Stimulated activated CD8-positive, alpha-beta memory T cell treated with anti-CD3 and anti-CD28 coated beads, Interleukin-12 subunit alpha, Interleukin-12 subunit beta, amount 100 ng/mL, for 24 hours (primary cell): ENCODE results near the gene PPM1N.

ENCODE experiments used
- DNase-seq: peaks from one replicate; pipeline ENCODE4 v3.0.0-alpha.2; 2020; ENCODE audit errors: extremely low read depth

The PPM1N gene

DNA sequence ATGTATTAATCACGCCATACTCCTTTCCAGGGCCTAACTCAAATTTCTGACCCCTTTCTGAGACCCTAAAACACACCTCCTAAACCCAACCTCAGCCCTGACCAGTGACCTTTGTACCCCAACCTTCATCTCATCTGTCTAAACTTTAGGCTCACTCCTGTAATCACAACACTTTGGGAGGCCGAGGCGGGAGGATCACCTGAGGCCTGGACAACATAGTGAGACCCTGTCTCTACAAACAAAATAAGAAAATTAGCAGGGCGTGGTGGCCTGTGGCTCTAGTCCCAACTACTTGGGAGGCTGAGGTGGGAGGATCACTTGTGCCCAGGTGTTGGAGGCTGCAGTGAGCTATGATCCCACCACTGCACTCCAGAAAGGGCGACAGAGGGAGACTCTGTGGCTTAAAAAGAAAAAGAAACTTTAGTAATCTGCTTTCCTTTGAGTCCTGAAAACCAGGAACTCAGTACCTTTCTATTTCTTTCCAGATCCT, 6.1 kb upstream of the PPM1N start:
- no peak for DNase-seq

DNA sequence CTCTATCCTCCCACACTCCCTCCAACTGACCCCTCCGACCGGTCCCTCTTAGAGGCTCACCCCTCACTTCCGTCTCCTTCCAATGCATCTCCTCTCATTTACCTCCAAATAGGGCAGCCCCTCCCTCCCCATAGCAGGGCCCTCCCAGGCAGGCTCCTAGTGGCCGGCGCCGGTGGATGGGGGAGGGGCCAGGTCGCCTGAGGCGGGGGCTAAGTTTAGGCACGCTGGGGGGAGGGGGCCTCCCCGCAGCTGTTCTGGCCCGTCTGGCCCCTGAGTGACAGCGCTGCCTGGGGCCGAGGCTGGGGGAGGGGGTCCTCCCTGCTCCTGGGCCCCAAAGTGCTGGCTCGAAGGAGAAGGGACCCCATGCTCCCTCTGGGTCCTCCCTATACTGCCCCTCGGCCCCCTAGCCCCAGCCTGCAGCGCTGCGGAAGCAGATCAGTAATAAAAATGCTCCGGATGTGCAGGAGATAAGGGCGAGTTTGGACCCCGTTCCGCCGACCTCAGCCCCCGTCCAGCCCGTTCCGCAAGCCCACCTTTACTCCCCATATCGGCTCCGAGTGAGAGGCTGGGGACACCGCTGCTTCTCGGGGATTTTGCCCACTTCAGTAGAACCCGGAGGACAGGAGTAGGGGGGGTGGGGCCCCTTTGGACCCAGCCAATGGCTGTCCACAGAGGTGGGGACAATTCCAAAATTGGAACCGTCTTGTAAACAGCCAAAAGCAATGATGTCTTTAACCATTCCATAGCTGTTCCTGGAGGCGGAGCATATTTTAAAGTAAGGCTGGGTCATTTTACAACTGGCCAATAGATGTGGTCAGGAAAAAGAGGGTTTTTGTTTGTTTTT, 5.4 kb upstream of the PPM1N start:
- DNase-seq = no peak

DNA sequence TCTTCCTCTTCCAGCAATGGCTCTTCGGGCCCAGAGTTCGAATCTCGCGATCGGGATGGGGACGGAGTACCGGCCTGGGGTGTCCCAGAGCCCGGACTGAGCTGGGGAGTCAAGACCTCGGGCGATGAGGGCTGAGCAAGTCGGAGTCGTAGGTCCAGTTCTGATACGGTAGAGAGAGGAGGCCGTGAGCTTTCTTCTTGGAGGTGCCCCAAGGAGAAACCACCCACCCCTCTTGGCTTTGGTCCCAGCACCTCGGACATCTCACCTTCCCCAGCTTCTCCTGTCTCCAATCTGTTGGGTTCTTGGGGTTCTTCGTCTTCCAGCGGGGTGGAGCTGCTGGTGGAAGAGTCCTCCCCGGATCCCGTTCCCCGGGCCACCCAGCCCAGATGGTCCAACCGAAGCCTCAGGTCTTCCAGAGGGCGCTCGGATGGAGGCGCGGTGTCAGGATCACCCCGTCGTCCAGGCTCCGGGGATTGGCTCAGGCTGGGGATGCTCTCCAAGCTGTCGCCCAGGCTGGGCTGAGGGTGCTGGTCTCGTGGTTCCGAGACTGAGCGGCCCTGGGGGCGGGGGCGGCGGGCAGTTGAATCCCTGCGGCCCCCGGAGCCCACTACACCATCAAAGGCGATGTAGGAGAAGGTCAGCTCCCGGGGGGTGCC, 3.9 kb upstream of the PPM1N start:
- DNase-seq = no peak

DNA sequence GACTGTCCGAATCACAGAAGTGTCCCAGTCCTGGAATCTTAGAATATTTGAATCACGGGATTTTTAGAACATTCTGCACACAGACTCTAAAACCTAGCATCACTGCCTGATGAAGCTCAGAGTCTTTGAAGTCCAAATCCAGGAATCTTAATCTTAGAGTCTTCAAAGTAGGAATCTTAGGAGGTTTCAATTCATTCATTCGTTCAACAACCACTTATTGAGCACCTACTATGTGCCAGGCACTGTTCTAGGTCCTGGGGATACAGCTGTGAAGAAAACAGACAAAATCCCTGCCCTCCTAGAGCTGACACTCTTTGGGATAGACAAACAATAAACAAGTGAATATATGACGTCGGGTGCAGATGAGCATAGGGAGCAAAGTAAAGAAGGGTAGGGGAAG, 3.1 kb upstream of the PPM1N start:
- no peak for DNase-seq

DNA sequence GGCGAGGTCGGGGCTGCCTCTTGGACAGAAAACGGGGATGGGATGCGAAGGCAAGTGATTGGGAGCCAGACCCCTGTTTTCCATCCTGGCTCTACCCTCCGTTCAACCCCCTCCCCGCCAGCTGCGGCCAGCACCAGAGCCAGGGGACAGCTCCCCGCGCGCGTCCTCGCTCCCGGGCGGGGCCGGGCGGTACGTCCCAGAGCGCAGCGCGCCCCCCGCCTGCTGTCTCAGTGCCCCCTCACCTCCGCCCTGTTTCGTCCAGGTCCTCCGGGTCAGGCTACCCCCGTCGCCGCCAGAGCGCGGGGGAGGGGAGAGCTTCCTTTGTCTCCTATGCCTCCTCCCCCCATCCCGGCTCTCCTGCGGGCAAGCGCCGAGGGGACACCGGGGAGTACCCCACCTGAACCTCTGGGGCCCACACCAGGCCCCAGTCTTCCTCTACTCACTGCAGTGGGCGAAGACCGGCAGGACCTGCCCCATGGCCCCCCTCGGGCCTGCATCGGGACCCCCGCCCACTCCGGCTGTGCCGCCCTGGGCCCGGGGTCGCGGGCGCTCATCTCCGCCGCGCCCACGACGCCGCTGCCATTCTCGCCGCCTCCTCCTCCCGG, 1.8 kb upstream of the PPM1N start:
- no peak for DNase-seq

DNA sequence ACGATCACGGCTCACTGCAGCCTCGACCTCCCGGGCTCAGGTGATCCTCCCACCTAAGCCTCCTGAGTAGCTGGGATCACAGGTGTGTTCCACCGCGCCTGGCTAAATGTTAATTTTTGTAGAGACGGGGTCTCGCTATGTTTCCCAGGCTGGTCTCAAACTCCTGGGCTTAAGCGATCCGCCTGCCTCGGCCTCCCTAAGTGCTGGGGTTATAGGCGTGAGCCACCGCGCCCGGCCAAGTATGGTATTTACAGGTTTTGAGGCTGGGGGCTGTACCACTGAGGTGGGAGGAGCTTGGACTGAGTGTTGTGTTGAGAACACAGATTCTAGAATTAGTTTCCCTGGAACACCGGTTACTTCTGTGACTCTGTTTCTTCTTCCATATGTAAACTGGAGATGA, 452 bp upstream of the PPM1N start:
- no peak for DNase-seq

DNA sequence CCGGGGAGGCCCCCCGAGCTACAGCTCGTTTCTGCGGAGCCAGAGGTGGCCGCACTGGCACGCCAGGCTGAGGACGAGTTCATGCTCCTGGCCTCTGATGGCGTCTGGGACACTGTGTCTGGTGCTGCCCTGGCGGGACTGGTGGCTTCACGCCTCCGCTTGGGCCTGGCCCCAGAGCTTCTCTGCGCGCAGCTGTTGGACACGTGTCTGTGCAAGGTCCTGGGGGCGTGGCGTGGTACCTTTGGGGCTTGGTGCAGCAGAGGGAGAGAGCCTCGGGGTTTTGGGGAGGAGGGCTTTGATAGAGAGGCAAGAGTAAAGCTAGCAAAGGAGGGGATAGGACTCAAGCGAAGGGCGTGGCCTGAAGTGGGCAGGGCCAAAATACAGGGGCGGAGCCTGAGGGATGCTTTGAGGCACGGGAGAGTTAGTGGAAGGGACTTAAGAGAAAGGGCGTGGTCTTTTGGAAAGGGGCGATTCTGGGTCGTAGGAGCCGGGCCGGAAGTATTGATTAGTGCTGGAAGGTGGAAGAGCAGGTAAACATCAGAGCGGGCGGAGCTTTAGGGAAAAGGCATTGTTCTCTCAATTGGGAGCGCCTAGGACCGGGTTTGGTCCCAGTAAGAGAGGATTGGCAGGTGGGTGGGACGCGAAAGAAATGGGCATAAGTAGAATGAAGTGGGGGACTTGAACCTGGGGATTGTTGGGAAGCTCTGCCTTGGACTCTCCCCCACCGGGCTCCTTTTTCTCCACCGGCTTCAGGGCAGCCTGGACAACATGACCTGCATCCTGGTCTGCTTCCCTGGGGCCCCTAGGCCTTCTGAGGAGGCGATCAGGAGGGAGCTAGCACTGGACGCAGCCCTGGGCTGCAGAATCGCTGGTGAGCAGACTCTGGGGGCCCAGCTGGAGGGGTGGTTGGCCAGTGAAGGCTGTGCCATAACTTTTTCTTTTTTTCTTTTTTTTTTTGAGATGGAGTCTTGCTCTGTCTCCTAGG, 1.2 kb downstream of the PPM1N start:
- no peak for DNase-seq

DNA sequence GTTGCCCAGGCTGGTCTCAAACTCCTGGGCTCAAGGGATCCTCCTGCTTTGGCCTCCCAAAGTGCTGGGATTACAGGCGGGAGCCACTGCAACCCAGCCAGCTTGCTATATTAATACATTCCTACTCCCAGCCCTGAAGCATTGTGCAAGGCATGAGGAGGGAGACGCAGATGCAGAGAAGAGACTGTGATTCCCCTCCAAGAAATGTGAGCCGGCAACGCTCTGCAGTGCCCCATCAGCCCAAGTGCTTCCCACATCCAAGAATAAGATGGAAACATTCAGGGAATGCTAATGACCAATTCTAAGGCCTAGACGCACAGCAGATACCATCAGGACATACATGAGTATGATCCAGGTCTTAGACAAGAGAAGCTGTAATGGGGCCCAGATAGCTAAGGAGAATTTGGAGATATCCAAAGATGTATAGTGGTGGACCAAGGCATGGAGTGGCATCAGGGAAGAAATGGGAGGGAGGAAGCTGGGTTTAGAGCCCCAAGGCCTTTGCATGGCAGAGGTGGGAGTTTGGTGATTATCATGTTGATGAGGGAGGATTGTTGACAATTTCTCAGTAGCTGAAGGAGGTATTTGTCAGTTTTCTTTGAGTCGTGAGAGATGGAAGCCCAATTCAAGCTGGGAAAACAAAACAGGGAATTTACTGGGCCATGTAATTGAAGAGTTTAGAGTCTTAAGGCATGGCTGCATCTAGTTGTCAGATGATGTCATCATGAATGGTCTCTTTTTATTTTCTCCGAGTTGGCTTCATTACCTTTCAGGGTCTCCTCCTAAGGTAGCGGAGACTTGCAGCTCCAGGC, 2.9 kb downstream of the PPM1N start:
- DNase-seq = no peak

DNA sequence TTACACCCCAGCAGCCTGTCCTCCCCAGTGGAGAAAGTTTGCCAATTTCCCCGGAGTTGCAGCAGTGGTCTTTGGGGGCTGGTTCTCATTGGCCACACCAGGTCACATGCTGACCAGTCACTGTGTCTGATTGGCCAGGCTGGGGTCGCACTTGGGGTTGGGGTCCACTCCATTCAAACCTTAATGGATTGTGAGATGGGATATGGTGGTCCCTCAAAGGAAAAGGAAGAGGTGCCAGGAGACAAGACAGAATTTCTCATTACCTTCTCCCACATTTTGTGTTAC, 3.4 kb downstream of the PPM1N start:
- no peak for DNase-seq

DNA sequence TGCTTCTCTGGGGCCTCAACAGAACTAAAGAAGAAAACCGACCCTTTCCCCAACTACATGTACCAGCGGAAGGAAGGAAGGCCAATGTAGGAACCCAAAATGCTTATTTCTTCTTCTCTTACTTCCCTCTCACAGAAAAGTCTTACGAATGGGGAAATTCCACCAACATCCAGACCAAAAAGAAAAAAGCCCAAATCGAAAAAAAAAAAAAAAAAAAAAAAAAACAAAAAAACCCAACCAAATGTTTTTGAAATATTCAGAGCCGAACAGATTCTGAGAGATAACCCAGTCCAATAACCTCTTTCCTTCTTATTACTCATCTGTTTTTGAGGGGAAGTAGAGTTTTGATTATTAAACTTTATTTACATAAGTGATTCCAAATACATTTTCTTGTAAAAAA, 3.9 kb downstream of the PPM1N start:
- no peak for DNase-seq

DNA sequence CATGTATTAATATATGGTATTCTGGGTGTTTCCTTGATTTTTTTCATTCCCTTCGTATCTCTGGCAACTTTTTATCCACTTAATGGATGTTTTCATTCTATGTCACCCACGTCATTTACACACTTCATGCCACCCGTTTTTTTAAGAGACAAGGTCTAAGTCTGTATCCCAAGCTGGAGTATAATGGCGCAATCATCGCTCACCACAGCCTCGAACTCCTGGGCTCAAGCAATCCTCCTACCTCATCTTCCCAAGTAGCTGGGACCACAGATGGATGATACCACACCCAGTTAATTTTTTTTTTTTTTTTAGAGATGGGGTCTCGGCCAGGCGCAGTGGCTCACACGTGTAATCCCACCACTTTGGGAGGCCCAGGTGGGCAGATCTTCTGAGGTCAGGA, 5.7 kb downstream of the PPM1N start:
- no peak for DNase-seq

DNA sequence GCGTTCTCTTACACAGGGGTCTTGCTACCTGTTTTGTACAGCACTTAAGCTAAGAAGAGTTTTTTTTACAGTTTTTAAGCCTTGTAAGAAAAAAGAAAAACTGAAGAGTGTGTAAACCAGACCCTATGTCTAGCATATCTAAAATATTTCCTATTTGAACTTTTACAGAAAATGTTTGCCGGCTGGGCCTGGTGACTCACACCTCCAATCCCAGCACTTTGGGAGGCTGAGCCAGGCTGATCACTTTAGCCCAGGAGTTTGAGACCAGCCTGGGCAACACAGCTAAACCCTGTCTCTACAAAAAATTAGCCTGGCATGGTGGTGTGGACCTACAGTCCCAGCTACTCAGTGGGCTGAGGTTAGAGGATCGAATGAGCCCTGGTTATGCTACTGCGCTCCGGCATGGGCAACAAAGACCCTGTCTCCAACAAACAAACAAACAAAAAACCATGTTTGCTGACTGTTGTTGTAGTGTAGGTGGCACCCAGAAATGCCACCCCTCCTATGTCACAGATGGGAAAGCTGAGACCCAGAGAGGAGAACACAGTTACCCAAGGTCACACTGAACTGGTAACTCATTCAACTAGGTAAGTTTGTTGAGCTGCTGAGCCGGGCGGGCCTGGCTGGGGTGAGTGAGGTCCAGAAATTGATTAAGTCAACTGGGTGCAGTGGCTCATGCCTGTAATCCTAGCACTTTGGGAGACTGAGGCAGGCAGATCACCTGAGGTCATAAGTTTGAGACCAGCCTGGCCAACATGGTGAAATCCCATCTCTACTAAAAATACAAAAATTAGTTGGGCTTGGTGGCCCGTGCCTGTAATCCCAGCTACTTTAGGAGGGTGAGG, 7.1 kb downstream of the PPM1N start:
- no peak for DNase-seq

DNA sequence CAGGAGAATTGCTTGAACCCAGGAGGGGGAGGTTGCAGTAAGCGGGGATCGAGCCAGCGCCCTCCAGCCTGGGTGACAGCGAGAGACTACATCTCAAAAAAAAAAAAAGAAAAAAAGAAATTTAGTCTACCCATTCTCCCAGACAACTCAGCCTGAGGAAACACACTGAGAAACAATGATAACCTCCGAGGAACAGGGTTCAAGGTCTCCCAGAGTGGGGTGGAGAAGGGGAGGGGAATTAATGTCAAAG, 7.7 kb downstream of the PPM1N start:
- DNase-seq = no peak

DNA sequence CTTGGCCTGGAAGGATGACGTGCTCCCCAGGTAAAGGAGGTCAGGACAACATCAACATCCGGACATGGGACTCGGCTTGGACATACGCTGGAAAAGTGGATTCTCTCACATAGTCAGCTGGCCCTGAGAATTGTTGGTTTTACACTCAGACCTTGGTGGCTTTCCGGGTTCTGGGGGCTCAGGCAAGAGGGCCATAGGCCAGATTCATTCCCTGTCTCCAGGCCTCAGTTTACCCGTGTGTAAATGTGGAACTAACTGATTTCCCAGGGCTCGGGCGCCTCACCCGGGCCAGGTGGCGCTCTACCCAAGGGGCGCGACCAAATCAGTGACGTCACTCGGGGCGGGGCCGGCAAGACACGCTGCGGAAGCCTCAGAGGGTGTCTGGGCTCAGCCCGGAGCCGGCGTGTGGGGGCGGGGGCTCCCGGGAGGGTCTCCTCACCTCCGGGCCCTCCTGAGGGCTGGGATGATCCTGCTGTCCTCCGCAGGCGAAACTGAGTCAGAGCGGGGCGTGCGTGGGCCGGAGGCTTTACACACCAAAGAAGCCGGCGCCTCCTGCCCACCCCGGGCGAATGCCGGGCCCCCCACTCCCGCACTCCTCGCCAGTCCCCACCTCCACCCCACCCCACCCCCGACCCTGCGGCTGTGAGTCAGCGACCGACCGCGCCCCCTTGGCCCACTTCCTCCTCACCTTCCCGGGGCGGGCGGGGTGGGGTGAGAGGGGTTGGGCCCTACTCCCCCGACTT, 8.2 kb downstream of the PPM1N start:
- peak; percentile 99 for DNase-seq

DNA sequence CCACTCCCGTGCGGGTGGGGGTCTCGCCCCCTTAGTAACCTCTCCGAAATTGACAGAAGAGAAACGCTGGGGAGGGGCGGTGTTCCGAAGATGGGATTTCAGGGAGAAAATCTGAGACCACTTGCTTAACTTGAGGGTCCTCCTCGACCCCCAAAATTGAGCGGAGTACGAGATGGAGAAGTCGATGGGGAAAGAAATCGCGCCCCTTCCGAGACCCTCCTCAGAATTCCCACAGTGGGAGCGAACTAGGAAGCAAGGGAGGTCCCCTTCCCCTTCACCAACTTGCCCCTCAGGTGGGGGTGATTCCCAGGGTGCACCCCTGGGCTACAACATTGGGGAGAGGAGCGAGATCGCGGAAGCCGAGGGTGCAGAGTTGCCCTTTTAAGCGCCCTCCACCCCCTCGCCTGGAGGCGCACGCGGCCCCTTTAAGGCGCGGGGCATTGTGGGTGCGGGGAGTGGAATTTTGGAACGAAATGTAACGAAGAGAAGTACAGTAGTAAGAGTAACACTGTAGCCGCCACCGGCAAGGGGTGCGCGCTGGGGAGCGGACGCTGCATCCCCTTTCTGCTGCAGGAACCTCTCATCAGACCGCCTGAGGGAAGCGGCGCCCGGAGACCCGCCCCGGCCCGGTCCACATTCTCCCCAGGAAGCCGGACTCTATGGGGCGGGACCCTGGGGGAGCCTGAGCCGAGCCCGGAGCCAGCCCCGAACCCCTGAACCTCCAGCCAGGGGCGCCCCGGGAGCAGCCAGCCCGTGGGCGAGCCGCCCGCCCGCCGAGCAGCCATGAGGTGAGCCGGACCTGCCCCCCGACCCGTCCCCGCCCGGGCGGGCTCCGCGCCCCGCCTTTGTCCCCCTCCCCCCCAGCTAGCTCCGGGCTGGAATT, 9.0 kb downstream of the PPM1N start, which contains the start of gene VASP:
Gene VASP (plus strand): TSS at position 491 of the 883 bp plus-strand sequence. CDS start 293 bp downstream, at position 784.
- peak; percentile 77 for DNase-seq

DNA sequence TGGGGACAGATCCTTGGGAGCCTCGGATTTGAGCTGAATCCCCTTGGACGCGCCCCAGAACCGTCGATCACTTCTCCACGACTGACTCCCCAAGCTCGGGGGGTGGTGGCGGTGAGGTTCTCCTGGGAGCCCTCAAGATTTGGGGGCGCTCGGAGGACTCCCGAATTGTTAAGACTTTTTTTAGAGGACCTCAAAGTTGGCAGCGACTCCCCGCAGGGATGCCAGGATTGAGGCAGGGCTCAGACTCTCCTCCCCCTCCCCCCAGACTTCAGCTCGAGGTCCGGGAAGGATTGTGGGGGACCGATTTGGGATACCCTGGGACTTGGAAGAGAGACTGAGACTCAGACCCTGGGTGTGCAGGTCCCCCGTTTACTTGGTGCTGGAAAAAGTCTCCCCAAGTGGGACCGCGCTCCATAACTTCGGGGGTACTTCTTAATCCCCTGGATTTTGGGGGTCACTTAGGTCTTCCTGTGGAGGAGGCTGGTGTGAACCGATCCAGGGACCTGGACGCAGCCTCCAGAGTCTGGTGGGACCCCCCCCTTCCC, 9.7 kb downstream of the PPM1N start:
- DNase-seq = no peak

DNA sequence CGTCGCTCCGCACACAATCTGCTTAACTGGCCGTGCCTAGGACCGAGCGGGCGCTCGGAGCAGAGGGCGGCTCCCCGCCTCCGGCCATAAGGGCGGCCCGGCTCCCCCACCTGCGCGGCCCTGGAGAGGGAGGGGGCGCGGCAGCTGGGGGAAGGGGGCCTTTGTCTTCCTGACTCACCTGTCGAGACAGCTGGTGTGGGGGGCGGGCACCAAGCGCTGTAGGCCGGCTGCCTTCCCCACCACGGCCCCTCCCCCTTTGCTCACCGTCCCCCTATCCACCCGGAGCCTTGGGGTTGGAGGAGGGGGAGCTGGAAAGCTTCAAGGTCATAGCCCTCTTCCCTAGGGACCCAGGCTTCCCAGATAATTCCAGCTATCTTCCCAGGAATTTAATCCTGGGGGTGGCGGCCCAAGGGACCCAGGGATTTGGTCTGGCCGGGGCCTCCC, 10.2 kb downstream of the PPM1N start:
- no peak for DNase-seq
